Measurements from ENCODE around the gene ABHD2.
A peak's percentile ranks its signal among the peaks of the same experiment; 100 is the strongest.
"Not testable (repeated sequence)": the region's sequence is repeated elsewhere in the genome, so short reads cannot be mapped to it uniquely, and the experiment has no call there.

The ABHD2 gene

GRCh38 chr15:89075101-89075640, 13.1 kb upstream of the ABHD2 start:
- no peak for DNase-seq

GRCh38 chr15:89075846-89076245, 12.4 kb upstream of the ABHD2 start:
- DNase-seq = no peak

- no peak for DNase-seq
These were observed 10.5 kb upstream of the ABHD2 start for GRCh38 chr15:89077750-89078149.

- no peak for DNase-seq
These were observed 9.1 kb upstream of the ABHD2 start for GRCh38 chr15:89078851-89079810.

- no peak for DNase-seq
These were observed 6.4 kb upstream of the ABHD2 start for GRCh38 chr15:89081878-89082277.

GRCh38 chr15:89083246-89083645, 5.0 kb upstream of the ABHD2 start:
- DNase-seq = no peak

- DNase-seq = no peak
These were observed 2.8 kb upstream of the ABHD2 start for GRCh38 chr15:89085289-89085926.

GRCh38 chr15:89085933-89086332, 2.3 kb upstream of the ABHD2 start:
- DNase-seq = not testable (repeated sequence)

- not testable (repeated sequence) for DNase-seq
These were observed 1.9 kb upstream of the ABHD2 start for GRCh38 chr15:89086390-89086789.

GRCh38 chr15:89087161-89087829, 961 bp upstream of the ABHD2 start:
- no peak for DNase-seq

GRCh38 chr15:89088605-89089315, 504 bp downstream of the ABHD2 start:
- DNase-seq = no peak

- DNase-seq = no peak
These were observed 1.3 kb downstream of the ABHD2 start for GRCh38 chr15:89089316-89090230.

- DNase-seq = peak; percentile 21
These were observed 2.8 kb downstream of the ABHD2 start for GRCh38 chr15:89090791-89091626.

- no peak for DNase-seq
These were observed 3.5 kb downstream of the ABHD2 start for GRCh38 chr15:89091627-89092220.

- no peak for DNase-seq
These were observed 5.3 kb downstream of the ABHD2 start for GRCh38 chr15:89093509-89093908.

GRCh38 chr15:89095073-89095472, 6.8 kb downstream of the ABHD2 start:
- no peak for DNase-seq

GRCh38 chr15:89095556-89095955, 7.3 kb downstream of the ABHD2 start:
- no peak for DNase-seq

- DNase-seq = no peak
These were observed 8.4 kb downstream of the ABHD2 start for GRCh38 chr15:89096664-89097063.

- no peak for DNase-seq
These were observed 9.1 kb downstream of the ABHD2 start for GRCh38 chr15:89097313-89097712.

- DNase-seq = no peak
These were observed 10.0 kb downstream of the ABHD2 start for GRCh38 chr15:89098281-89098680.

All from NCI-H748 treated with DMSO at 0.1 percent for 48 hours (cell line).